Measurements from ENCODE around the gene EIF3K.

Gene EIF3K

GRCh38 chr19:38657633-38658222, 38.7 kb downstream of the EIF3K start:
- Histone ChIP-seq H3K4me1 (ENCODE audit: control insufficient read depth, insufficient read depth, low read length) (peaks cover 77% of the 10 kb centered on the region), H3K4me3 (ENCODE audit: low read depth, low read length) (no peak overlapping the region), H3K36me3 (ENCODE audit: control insufficient read depth in 2 of 2, insufficient read depth in 1 of 2, low read length in 2 of 2) (peaks cover 13 to 49% of the 10 kb centered on the region in 2 experiments), H3K9me3 (ENCODE audit: control insufficient read depth, insufficient read depth, low read depth, low read length) (no peaks in the 10 kb centered on the region; the same call in 1 of the 2 replicates), H3K27ac (ENCODE audit: extremely low read depth, low read depth, low read length) (peak overlapping the region; percentile 70)
- ChIA-PET POLR2A (interaction anchor here (0.7 to 6.3 kb wide), 3 partner anchors 9 to 284 kb away, joined by 3 to 104 read pairs (median 6); partner anchors contain the start of genes ACTN4 and PSMD8), CTCF (interaction anchor here (0.7 to 5.2 kb wide), 8 partner anchors 9 to 273 kb away, joined by 3 to 29 read pairs (median 3); partner anchors contain the start of genes ACTN4, MRPS12 and SARS2)
- TF ChIP-seq ZBTB20 (tag by site-specific recombination; IDR thresholded peaks at IDR 0.05) = peak; percentile 59; the same call in 1 of the 2 replicates
- TF ChIP-seq ZNF2 (tag by site-specific recombination; IDR thresholded peaks at IDR 0.05) = peak; percentile 19; the same call in 1 of the 2 replicates
- 0 out of 2 replicates have a peak, but pooled peaks have one; percentile 0 for TF ChIP-seq ZNF16 (tag by site-specific recombination; IDR thresholded peaks at IDR 0.05; ENCODE audit: low read depth)
- TF ChIP-seq ZNF184 (tag by site-specific recombination; IDR thresholded peaks at IDR 0.05) = no peak
- TF ChIP-seq ZNF114 (tag by site-specific recombination; IDR thresholded peaks at IDR 0.05) = no peak
- 0 out of 2 replicates have a peak, but pooled peaks have one; percentile 7 for TF ChIP-seq ZNF366 (tag by site-specific recombination; conservative IDR thresholded peaks at IDR 0.05)
- 0 out of 2 replicates have a peak, but pooled peaks have one; percentile 23 for TF ChIP-seq MYNN (tag by site-specific recombination; IDR thresholded peaks at IDR 0.05; ENCODE audit: borderline replicate concordance)
- TF ChIP-seq ZNF274 (IDR thresholded peaks at IDR 0.05; ENCODE audit: low read length) = no peak
- no peak for TF ChIP-seq ZNF274 (tag by site-specific recombination; IDR thresholded peaks at IDR 0.05; ENCODE audit: borderline replicate concordance)
- no peak for TF ChIP-seq ZBTB11 (tag by site-specific recombination; conservative IDR thresholded peaks at IDR 0.05; ENCODE audit: low read depth)

GRCh38 chr19:38658462-38659306, 39.7 kb downstream of the EIF3K start:
- H3K4me1 ChIP-seq (ENCODE audit: control insufficient read depth, insufficient read depth, low read length) = peaks cover 70% of the 10 kb centered on the region
- peak overlapping the region; percentile 70 for H3K27ac ChIP-seq (ENCODE audit: extremely low read depth, low read depth, low read length)
- no peaks in the 10 kb centered on the region; the same call in 1 of the 2 replicates for H3K9me3 ChIP-seq (ENCODE audit: control insufficient read depth, insufficient read depth, low read depth, low read length)
- POLR2A ChIA-PET = interaction anchor here (0.5 to 6.3 kb wide), 17 partner anchors 9 to 1552 kb away, joined by 3 to 104 read pairs (median 4); partner anchors contain the start of genes ACTN4, EIF3K and FAM98C
- CTCF ChIA-PET = interaction anchor here (0.6 to 5.2 kb wide), 10 partner anchors 11 to 556 kb away, joined by 3 to 29 read pairs (median 4); partner anchors contain the start of genes ACTN4, FAM98C, MRPS12 and SARS2
- peaks cover 13 to 49% of the 10 kb centered on the region in 2 experiments for H3K36me3 ChIP-seq (ENCODE audit: control insufficient read depth in 2 of 2, insufficient read depth in 1 of 2, low read length in 2 of 2)
- H3K4me3 ChIP-seq (ENCODE audit: low read depth, low read length) = no peak overlapping the region
- TF ChIP-seq ZSCAN30 (tag by site-specific recombination; IDR thresholded peaks at IDR 0.05) (0 out of 2 replicates have a peak, but pooled peaks have one; percentile 14), ZBTB26 (tag by site-specific recombination; optimal IDR thresholded peaks at IDR 0.05) (no peak), ZBTB8A (tag by site-specific recombination; IDR thresholded peaks at IDR 0.05) (no peak), MYNN (tag by site-specific recombination; IDR thresholded peaks at IDR 0.05; ENCODE audit: borderline replicate concordance) (no peak), ZNF138 (tag by site-specific recombination; IDR thresholded peaks at IDR 0.05; ENCODE audit: borderline replicate concordance) (no peak), ZBTB1 (tag by site-specific recombination; IDR thresholded peaks at IDR 0.05) (no peak), ZNF600 (tag by site-specific recombination; IDR thresholded peaks at IDR 0.05) (peak; percentile 55; the same call in 1 of the 2 replicates), SCRT2 (tag by site-specific recombination; IDR thresholded peaks at IDR 0.05) (no peak), GLIS1 (tag by site-specific recombination; IDR thresholded peaks at IDR 0.05) (no peak; the same call in 1 of the 2 replicates), BCL11B (tag by site-specific recombination; IDR thresholded peaks at IDR 0.05; ENCODE audit: low read depth) (no peak), ZFP41 (tag by site-specific recombination; IDR thresholded peaks at IDR 0.05; ENCODE audit: borderline replicate concordance) (no peak), ZNF423 (tag by site-specific recombination; IDR thresholded peaks at IDR 0.05) (no peak), ZNF175 (tag by site-specific recombination; IDR thresholded peaks at IDR 0.05) (no peak), ZXDB (tag by site-specific recombination; IDR thresholded peaks at IDR 0.05) (no peak; the same call in 1 of the 2 replicates), ZNF677 (tag by site-specific recombination; IDR thresholded peaks at IDR 0.05) (no peak), ZNF645 (tag by site-specific recombination; IDR thresholded peaks at IDR 0.05) (no peak)

Data from HEK293 (cell line).